ENCODE measurements around the gene TRABD2B. TPM values are rescaled to one million over a fixed set of nuclear protein-coding genes. Genes with fewer than 3 reads are reported as not detected.

TRABD2B gene
- total RNA-seq, 1 experiment from 2014 or later: not detected

DNA sequence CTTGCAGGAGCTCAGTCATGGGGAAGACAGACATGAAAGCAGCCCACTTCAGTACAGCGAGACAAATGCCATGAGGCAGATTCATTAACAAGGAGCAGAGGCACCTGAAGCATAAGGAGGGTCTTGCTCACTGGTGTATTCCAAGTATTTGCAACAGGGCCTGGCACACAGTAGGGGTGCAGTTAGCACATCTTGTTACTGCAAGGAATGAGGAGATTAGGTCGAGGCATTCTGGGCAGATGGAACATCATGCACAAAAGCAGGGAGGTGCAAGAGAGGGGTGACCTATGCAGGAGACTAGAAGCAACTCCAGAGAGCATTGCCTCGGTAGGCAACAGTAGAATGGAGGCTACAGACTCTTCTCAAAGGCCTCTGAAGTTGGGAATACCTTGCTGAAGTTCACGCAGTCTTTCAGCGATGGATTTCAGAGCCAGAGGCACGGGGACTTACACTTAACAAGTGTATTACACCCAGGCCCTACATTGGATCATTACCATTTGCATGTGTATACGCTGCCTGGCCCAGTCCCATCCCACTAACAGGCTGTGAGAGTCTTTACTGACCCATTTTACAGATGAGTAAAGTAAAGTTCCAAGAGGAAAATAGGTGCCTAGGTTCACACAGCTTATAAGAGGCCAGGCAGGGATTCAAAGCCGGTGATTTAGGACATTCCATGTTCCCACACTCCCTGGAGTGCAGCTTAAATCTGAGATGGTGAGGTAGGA, 82.1 kb downstream of the TRABD2B start:
- no peak overlapping the region for H3K4me3 ChIP-seq (ENCODE audit: low read depth, low read length, poor library complexity, severe bottlenecking)
- H3K27ac ChIP-seq (ENCODE audit: low read depth, low read length, poor library complexity, severe bottlenecking): no peak overlapping the region
- H3K9me3 ChIP-seq (ENCODE audit: low read depth, low read length, poor library complexity, severe bottlenecking): no peaks in the 10 kb centered on the region
- H3K36me3 ChIP-seq (ENCODE audit: insufficient read depth, low read length, poor library complexity, severe bottlenecking): no peaks in the 10 kb centered on the region
- H3K4me1 ChIP-seq (ENCODE audit: insufficient read depth, low read length, poor library complexity, severe bottlenecking): peaks cover 6% of the 10 kb centered on the region
- no peak for DNase-seq (ENCODE audit: low spot score)
- intact Hi-C loops (cut with micrococcal nuclease; ENCODE audit: unreplicated experiment): no loop called here
- BruUV-seq (replicated peaks): no TSS peak
- TF ChIP-seq EZH2 (IDR thresholded peaks at IDR 0.05; ENCODE audit: borderline replicate concordance, low read depth, low read length, poor library complexity, severe bottlenecking): no peak
- no peak for TF ChIP-seq CTCF (conservative IDR thresholded peaks at IDR 0.05; ENCODE audit: low read depth, low read length)
- no peaks in the 10 kb centered on the region for H3K27me3 ChIP-seq (replicated peaks; ENCODE audit: insufficient read depth, low read depth, low read length, poor library complexity)
- ChIA-PET POLR2A (ENCODE audit: low non-redundant PET) (no interaction called here), CTCF (no interaction called here)

- Histone ChIP-seq H3K27me3 (replicated peaks; ENCODE audit: insufficient read depth, low read depth, low read length, poor library complexity) (no peaks in the 10 kb centered on the region), H3K27ac (ENCODE audit: low read depth, low read length, poor library complexity, severe bottlenecking) (no peak overlapping the region), H3K9me3 (ENCODE audit: low read depth, low read length, poor library complexity, severe bottlenecking) (no peaks in the 10 kb centered on the region), H3K36me3 (ENCODE audit: insufficient read depth, low read length, poor library complexity, severe bottlenecking) (no peaks in the 10 kb centered on the region), H3K4me1 (ENCODE audit: insufficient read depth, low read length, poor library complexity, severe bottlenecking) (peaks cover 6% of the 10 kb centered on the region), H3K4me3 (ENCODE audit: low read depth, low read length, poor library complexity, severe bottlenecking) (no peak overlapping the region)
- TF ChIP-seq EZH2 (IDR thresholded peaks at IDR 0.05; ENCODE audit: borderline replicate concordance, low read depth, low read length, poor library complexity, severe bottlenecking) (no peak), CTCF (conservative IDR thresholded peaks at IDR 0.05; ENCODE audit: low read depth, low read length) (no peak)
- intact Hi-C loops (cut with micrococcal nuclease; ENCODE audit: unreplicated experiment): no loop called here
- no peak for DNase-seq (ENCODE audit: low spot score)
- CTCF ChIA-PET: no interaction called here
- POLR2A ChIA-PET (ENCODE audit: low non-redundant PET): no interaction called here
- no TSS peak for BruUV-seq (replicated peaks)
These were observed 82.8 kb downstream of the TRABD2B start for GRCh38 chr1:47914218-47914938.

DNA sequence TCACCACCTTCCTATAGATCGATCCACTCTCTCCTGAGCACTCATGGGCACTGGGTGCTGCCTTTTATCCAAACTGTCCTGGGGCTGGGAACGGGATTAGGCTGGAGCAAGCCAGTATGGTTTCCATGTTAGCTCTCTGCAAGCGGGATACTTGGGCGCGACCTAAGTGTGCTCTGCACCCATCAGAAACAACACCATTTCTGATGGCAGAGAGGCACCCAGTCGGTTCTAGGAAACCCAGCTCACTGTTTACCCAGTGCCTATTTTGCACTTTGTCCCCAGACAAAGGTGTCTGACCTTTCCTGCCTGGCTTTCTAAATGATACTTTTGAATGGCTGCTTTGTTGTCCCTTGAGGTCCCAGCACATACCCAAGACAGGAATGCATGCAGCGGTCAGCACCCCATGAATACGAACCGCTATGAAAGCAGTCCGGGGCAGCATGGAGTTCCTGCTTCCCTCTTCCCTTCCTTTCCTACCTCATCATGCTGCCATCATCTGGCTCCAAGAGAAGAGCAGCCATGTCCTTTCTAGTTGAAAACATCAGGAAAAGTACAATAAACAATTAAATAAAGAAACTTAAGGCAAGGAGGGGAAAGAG, 83.9 kb downstream of the TRABD2B start:
- POLR2A ChIA-PET (ENCODE audit: low non-redundant PET): no interaction called here

More for the DNA sequence above, 83.9 kb downstream of the TRABD2B start:
- Histone ChIP-seq H3K9me3 (ENCODE audit: low read depth, low read length, poor library complexity, severe bottlenecking) (no peaks in the 10 kb centered on the region), H3K27ac (ENCODE audit: low read depth, low read length, poor library complexity, severe bottlenecking) (no peak overlapping the region), H3K4me1 (ENCODE audit: insufficient read depth, low read length, poor library complexity, severe bottlenecking) (no peaks in the 10 kb centered on the region), H3K36me3 (ENCODE audit: insufficient read depth, low read length, poor library complexity, severe bottlenecking) (no peaks in the 10 kb centered on the region), H3K27me3 (replicated peaks; ENCODE audit: insufficient read depth, low read depth, low read length, poor library complexity) (no peaks in the 10 kb centered on the region), H3K4me3 (ENCODE audit: low read depth, low read length, poor library complexity, severe bottlenecking) (no peak overlapping the region)
- CTCF ChIA-PET: no interaction called here
- no peak for DNase-seq (ENCODE audit: low spot score)
- BruUV-seq (replicated peaks): no TSS peak
- intact Hi-C loops (cut with micrococcal nuclease; ENCODE audit: unreplicated experiment): no loop called here
- TF ChIP-seq CTCF (conservative IDR thresholded peaks at IDR 0.05; ENCODE audit: low read depth, low read length): no peak
- no peak for TF ChIP-seq EZH2 (IDR thresholded peaks at IDR 0.05; ENCODE audit: borderline replicate concordance, low read depth, low read length, poor library complexity, severe bottlenecking)

All from A673 (cell line).